GM23338 (cell line): ENCODE results near the gene AGR2. TPM values are rescaled to one million over a fixed set of nuclear protein-coding genes. Genes with fewer than 3 reads are reported as not detected.

Source experiments
- ATAC-seq: fragments of 200-7000 bp; cut with Tn5 transposase; 3 replicates; pipeline ENCODE4 v1.9.1; 2020
- DNase-seq: peaks from one replicate; pipeline ENCODE4 v3.0.0-alpha.2; 2015; ENCODE audit warnings: low spot score
- H2AFZ ChIP-seq: fragments of 200-600 bp; sonication (generic); 2 replicates; pipeline ENCODE4 v1.8.0; 2016; ENCODE audit warnings: antibody characterized with exemption, mild to moderate bottlenecking, moderate library complexity
- H3F3A ChIP-seq: fragments of 200-600 bp; sonication (generic); replicated peaks from 2 replicates; pipeline ENCODE4 v1.8.0; 2017; ENCODE audit warnings: antibody characterized with exemption, mixed run types, low read depth
- H3K27ac ChIP-seq: fragments of 200-600 bp; sonication (generic); 2 replicates; pipeline ENCODE4 v1.6.1; 2016; ENCODE audit warnings: low read depth
- H3K27me3 ChIP-seq: fragments of 200-600 bp; sonication (generic); 2 replicates; pipeline ENCODE4 v1.8.0; 2016; ENCODE audit warnings: mild to moderate bottlenecking, mixed run types, moderate library complexity; ENCODE audit not compliant: insufficient read depth
- H3K36me3 ChIP-seq: fragments of 200-600 bp; sonication (generic); 2 replicates; pipeline ENCODE4 v1.8.0; 2016; ENCODE audit warnings: mild to moderate bottlenecking; ENCODE audit not compliant: insufficient read depth
- H3K4me1 ChIP-seq: fragments of 200-600 bp; sonication (generic); 2 replicates; pipeline ENCODE4 v1.8.0; 2016; ENCODE audit warnings: mild to moderate bottlenecking, moderate library complexity; ENCODE audit not compliant: insufficient read depth
- H3K4me2 ChIP-seq: fragments of 200-600 bp; sonication (generic); 2 replicates; pipeline ENCODE4 v1.7.1; 2017; ENCODE audit warnings: mixed run types
- H3K4me3 ChIP-seq: fragments of 200-600 bp; sonication (generic); 2 replicates; pipeline ENCODE4 v1.6.1; 2016; ENCODE audit warnings: mixed run types
- H3K79me2 ChIP-seq: fragments of 200-600 bp; sonication (generic); replicated peaks from 2 replicates; pipeline ENCODE4 v1.8.0; 2017; ENCODE audit warnings: mild to moderate bottlenecking; ENCODE audit not compliant: insufficient read depth
- H3K9me2 ChIP-seq: fragments of 200-600 bp; sonication (generic); 2 replicates; pipeline ENCODE4 v1.8.0; 2017; ENCODE audit not compliant: insufficient read depth
- H4K20me1 ChIP-seq: fragments of 200-600 bp; sonication (generic); replicated peaks from 2 replicates; pipeline ENCODE4 v1.8.0; 2017; ENCODE audit warnings: mild to moderate bottlenecking; ENCODE audit not compliant: insufficient read depth
- H3K27ac Mint-ChIP-seq: 2 replicates; pipeline ENCODE4 v1.8.0; 2020; ENCODE audit warnings: inconsistent platforms, mild to moderate bottlenecking, moderate library complexity, mixed read lengths
- H3K27me3 Mint-ChIP-seq: 3 replicates; pipeline ENCODE4 v1.8.0; 2022; ENCODE audit warnings: low read depth, mild to moderate bottlenecking, moderate library complexity, mixed read lengths, inconsistent platforms; ENCODE audit not compliant: insufficient read depth, poor library complexity
- H3K36me3 Mint-ChIP-seq: 3 replicates; pipeline ENCODE4 v1.8.0; 2021; ENCODE audit warnings: low read depth, mild to moderate bottlenecking, inconsistent platforms, moderate library complexity, mixed read lengths
- H3K4me1 Mint-ChIP-seq: 3 replicates; pipeline ENCODE4 v1.8.0; 2020; ENCODE audit warnings: mild to moderate bottlenecking, inconsistent platforms, mixed read lengths
- H3K4me3 Mint-ChIP-seq: 3 replicates; pipeline ENCODE4 v1.8.0; 2021; ENCODE audit warnings: moderate library complexity, mild to moderate bottlenecking, inconsistent platforms, mixed read lengths
- H3K9me3 Mint-ChIP-seq: 3 replicates; pipeline ENCODE4 v1.8.0; 2020; ENCODE audit warnings: moderate library complexity, mild to moderate bottlenecking, inconsistent platforms, mixed read lengths
- CREB1 ChIP-seq: fragments of 250-450 bp; sonication (Bioruptor Pico); IDR thresholded peaks from 2 replicates; pipeline ENCODE4 v1.5.0; 2020; ENCODE audit warnings: low read depth, mild to moderate bottlenecking, moderate library complexity
- CTCF ChIP-seq, 2 experiments: fragments of 200-600 bp in 1 of 2; sonication (generic) in 1 of 2; conservative IDR thresholded peaks; 2 replicates each; pipeline versions ENCODE4 v1.5.1 to v1.6.1; 2016 to 2017; ENCODE audit warnings: antibody characterized with exemption in 2 of 2, low read depth in 2 of 2, mild to moderate bottlenecking in 2 of 2, moderate library complexity in 1 of 2
- ETS1 ChIP-seq: IDR thresholded peaks from 2 replicates; pipeline ENCODE4 v1.6.1; 2016; ENCODE audit warnings: antibody characterized with exemption
- EZH2 ChIP-seq: fragments of 200-600 bp; sonication (generic); IDR thresholded peaks from one replicate; pipeline ENCODE4 v1.8.0; 2017; ENCODE audit warnings: antibody characterized with exemption, mild to moderate bottlenecking, low read depth; ENCODE audit not compliant: unreplicated experiment
- EZH2phosphoT487 ChIP-seq: fragments of 200-600 bp; sonication (generic); IDR thresholded peaks from one replicate; pipeline ENCODE4 v1.8.1; 2018; ENCODE audit warnings: antibody characterized with exemption; ENCODE audit not compliant: unreplicated experiment
- JUNB ChIP-seq: IDR thresholded peaks from one replicate; pipeline ENCODE4 v1.6.1; 2016; ENCODE audit warnings: antibody characterized with exemption; ENCODE audit not compliant: unreplicated experiment
- NANOG ChIP-seq: IDR thresholded peaks from 2 replicates; pipeline ENCODE4 v1.6.1; 2016; ENCODE audit warnings: antibody characterized with exemption, borderline replicate concordance
- POLR2AphosphoS5 ChIP-seq: IDR thresholded peaks from 2 replicates; pipeline ENCODE4 v1.6.1; 2016; ENCODE audit warnings: antibody characterized with exemption, low read depth
- REST ChIP-seq: IDR thresholded peaks from one replicate; pipeline ENCODE4 v1.6.1; 2018; ENCODE audit warnings: antibody characterized with exemption; ENCODE audit not compliant: unreplicated experiment
- STAT1 ChIP-seq: IDR thresholded peaks from one replicate; pipeline ENCODE4 v1.6.1; 2016; ENCODE audit warnings: antibody characterized with exemption; ENCODE audit not compliant: unreplicated experiment
- ZNF114 ChIP-seq: fragments of 250-450 bp; sonication (Bioruptor Pico); IDR thresholded peaks from 2 replicates; pipeline ENCODE4 v1.5.0; 2020; ENCODE audit warnings: mild to moderate bottlenecking, moderate library complexity
- ZNF331 ChIP-seq: fragments of 250-450 bp; sonication (Bioruptor Pico); IDR thresholded peaks from 2 replicates; pipeline ENCODE4 v1.5.0; 2020; ENCODE audit warnings: low read depth, mild to moderate bottlenecking, moderate library complexity
- polyA plus RNA-seq: library from polyadenylated mRNA; unstranded; fragments of >200 nt; fragmentation: Nextera tagmentation; extraction: Ambion mirVana; gene quantifications from 2 replicates; pipeline ENCODE4 v1.2.1, GENCODE V29; 2016
- total RNA-seq: library from RNA; depleted of rRNA; stranded (reverse); fragments of >200 nt; shearing (Covaris generic); gene quantifications from 2 replicates; pipeline ENCODE4 v1.2.3, GENCODE V29; 2014
- TF ChIP-seq, protein P1 (sequence below): fragments of 250-450 bp; sonication (Bioruptor Pico); IDR thresholded peaks from 2 replicates; pipeline ENCODE4 v1.5.0; 2020; ENCODE audit warnings: mild to moderate bottlenecking, moderate library complexity

Gene AGR2
- total and polyA plus RNA-seq, 2 experiments from 2014 or later: not detected

GRCh38 chr7:16810112-16810511, 5.3 kb upstream of the AGR2 start:
- Histone ChIP-seq H3K27ac (no peak overlapping the region), H3F3A (no peaks in the 10 kb centered on the region), H3K79me2 (no peaks in the 10 kb centered on the region), H3K4me3 (no peak overlapping the region), H3K27me3 (no peaks in the 10 kb centered on the region), H3K4me1 (no peaks in the 10 kb centered on the region), H4K20me1 (no peaks in the 10 kb centered on the region), H3K4me2 (no peak overlapping the region), H3K9me2 (no peaks in the 10 kb centered on the region), H3K36me3 (no peaks in the 10 kb centered on the region), H2AFZ (no peak overlapping the region)
- H3K4me1 Mint-ChIP-seq: peaks cover 5% of the 10 kb centered on the region; the same call in 2 of the 3 replicates
- peaks cover 3% of the 10 kb centered on the region for H3K27me3 Mint-ChIP-seq
- H3K27ac Mint-ChIP-seq: no peak overlapping the region
- no peaks in the 10 kb centered on the region for H3K9me3 Mint-ChIP-seq
- no peaks in the 10 kb centered on the region for H3K36me3 Mint-ChIP-seq
- TF ChIP-seq REST: no peak
- no peak for TF ChIP-seq STAT1
- TF ChIP-seq CREB1: no peak
- TF ChIP-seq, protein P1, sequence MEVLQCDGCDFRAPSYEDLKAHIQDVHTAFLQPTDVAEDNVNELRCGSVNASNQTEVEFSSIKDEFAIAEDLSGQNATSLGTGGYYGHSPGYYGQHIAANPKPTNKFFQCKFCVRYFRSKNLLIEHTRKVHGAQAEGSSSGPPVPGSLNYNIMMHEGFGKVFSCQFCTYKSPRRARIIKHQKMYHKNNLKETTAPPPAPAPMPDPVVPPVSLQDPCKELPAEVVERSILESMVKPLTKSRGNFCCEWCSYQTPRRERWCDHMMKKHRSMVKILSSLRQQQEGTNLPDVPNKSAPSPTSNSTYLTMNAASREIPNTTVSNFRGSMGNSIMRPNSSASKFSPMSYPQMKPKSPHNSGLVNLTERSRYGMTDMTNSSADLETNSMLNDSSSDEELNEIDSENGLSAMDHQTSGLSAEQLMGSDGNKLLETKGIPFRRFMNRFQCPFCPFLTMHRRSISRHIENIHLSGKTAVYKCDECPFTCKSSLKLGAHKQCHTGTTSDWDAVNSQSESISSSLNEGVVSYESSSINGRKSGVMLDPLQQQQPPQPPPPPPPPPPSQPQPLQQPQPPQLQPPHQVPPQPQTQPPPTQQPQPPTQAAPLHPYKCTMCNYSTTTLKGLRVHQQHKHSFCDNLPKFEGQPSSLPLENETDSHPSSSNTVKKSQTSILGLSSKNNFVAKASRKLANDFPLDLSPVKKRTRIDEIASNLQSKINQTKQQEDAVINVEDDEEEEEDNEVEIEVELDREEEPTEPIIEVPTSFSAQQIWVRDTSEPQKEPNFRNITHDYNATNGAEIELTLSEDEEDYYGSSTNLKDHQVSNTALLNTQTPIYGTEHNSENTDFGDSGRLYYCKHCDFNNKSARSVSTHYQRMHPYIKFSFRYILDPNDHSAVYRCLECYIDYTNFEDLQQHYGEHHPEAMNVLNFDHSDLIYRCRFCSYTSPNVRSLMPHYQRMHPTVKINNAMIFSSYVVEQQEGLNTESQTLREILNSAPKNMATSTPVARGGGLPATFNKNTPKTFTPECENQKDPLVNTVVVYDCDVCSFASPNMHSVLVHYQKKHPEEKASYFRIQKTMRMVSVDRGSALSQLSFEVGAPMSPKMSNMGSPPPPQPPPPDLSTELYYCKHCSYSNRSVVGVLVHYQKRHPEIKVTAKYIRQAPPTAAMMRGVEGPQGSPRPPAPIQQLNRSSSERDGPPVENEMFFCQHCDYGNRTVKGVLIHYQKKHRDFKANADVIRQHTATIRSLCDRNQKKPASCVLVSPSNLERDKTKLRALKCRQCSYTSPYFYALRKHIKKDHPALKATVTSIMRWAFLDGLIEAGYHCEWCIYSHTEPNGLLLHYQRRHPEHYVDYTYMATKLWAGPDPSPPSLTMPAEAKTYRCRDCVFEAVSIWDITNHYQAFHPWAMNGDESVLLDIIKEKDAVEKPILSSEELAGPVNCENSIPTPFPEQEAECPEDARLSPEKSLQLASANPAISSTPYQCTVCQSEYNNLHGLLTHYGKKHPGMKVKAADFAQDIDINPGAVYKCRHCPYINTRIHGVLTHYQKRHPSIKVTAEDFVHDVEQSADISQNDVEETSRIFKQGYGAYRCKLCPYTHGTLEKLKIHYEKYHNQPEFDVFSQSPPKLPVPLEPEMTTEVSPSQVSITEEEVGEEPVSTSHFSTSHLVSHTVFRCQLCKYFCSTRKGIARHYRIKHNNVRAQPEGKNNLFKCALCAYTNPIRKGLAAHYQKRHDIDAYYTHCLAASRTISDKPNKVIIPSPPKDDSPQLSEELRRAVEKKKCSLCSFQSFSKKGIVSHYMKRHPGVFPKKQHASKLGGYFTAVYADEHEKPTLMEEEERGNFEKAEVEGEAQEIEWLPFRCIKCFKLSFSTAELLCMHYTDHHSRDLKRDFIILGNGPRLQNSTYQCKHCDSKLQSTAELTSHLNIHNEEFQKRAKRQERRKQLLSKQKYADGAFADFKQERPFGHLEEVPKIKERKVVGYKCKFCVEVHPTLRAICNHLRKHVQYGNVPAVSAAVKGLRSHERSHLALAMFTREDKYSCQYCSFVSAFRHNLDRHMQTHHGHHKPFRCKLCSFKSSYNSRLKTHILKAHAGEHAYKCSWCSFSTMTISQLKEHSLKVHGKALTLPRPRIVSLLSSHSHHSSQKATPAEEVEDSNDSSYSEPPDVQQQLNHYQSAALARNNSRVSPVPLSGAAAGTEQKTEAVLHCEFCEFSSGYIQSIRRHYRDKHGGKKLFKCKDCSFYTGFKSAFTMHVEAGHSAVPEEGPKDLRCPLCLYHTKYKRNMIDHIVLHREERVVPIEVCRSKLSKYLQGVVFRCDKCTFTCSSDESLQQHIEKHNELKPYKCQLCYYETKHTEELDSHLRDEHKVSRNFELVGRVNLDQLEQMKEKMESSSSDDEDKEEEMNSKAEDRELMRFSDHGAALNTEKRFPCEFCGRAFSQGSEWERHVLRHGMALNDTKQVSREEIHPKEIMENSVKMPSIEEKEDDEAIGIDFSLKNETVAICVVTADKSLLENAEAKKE (CRISPR knock-in tag): no peak
- TF ChIP-seq POLR2AphosphoS5: no peak
- no peak for TF ChIP-seq ETS1
- no peak for TF ChIP-seq JUNB
- no peak for TF ChIP-seq NANOG
- no peak for TF ChIP-seq ZNF331 (CRISPR knock-in tag)
- TF ChIP-seq EZH2: no peak
- no peak for TF ChIP-seq ZNF114
- no peak for TF ChIP-seq EZH2phosphoT487
- TF ChIP-seq CTCF (conservative IDR thresholded peaks at IDR 0.05; ENCODE audit: low read depth in 2 of 2): no peak
- ATAC-seq: no peak
- no peak for DNase-seq
- H3K4me3 Mint-ChIP-seq: no peak overlapping the region
